ENCODE results near the gene RHO. TPM values are rescaled to one million over a fixed set of nuclear protein-coding genes. Genes with fewer than 3 reads are reported as not detected.
"Not testable (repeated sequence)": the region's sequence is repeated elsewhere in the genome, so short reads cannot be mapped to it uniquely, and the experiment has no call there.

Gene RHO
- total RNA-seq, 2 donors from 2014 or later: not detected

GRCh38 chr3:129515108-129515820 is 13.2 kb upstream of the RHO start:
- intact Hi-C loops (cut with DNase I); ATAC-seq; DNase-seq: not testable (repeated sequence)

GRCh38 chr3:129515821-129516432 is 12.5 kb upstream of the RHO start:
- intact Hi-C loops (cut with DNase I); ATAC-seq; DNase-seq: not testable (repeated sequence)

- intact Hi-C loops (cut with DNase I): no loop called here
- no peak for ATAC-seq
- DNase-seq: no peak
Measured at GRCh38 chr3:129517516-129517915, 10.9 kb upstream of the RHO start.

- intact Hi-C loops (cut with DNase I): no loop called here
- ATAC-seq (no peak), DNase-seq (no peak)
Measured at GRCh38 chr3:129518038-129518561, 10.3 kb upstream of the RHO start.

GRCh38 chr3:129518581-129518980 is 9.9 kb upstream of the RHO start:
- ATAC-seq: no peak
- intact Hi-C loops (cut with DNase I): no loop called here
- DNase-seq: no peak

GRCh38 chr3:129519449-129519848 is 9.0 kb upstream of the RHO start:
- DNase-seq (no peak), ATAC-seq (no peak)
- intact Hi-C loops (cut with DNase I): no loop called here

GRCh38 chr3:129519896-129520715 is 8.3 kb upstream of the RHO start:
- intact Hi-C loops (cut with DNase I): no loop called here
- no peak for DNase-seq
- ATAC-seq: no peak

GRCh38 chr3:129520960-129521359 is 7.5 kb upstream of the RHO start:
- no peak for ATAC-seq
- intact Hi-C loops (cut with DNase I): no loop called here

GRCh38 chr3:129521611-129522010 is 6.8 kb upstream of the RHO start:
- DNase-seq (no peak), ATAC-seq (no peak)
- intact Hi-C loops (cut with DNase I): no loop called here

More at GRCh38 chr3:129520960-129521359, 7.5 kb upstream of the RHO start:
- DNase-seq: no peak

GRCh38 chr3:129522953-129523352 is 5.5 kb upstream of the RHO start:
- ATAC-seq: no peak
- DNase-seq: no peak
- intact Hi-C loops (cut with DNase I): no loop called here

GRCh38 chr3:129524081-129524480 is 4.4 kb upstream of the RHO start:
- DNase-seq: no peak
- intact Hi-C loops (cut with DNase I): no loop called here
- no peak for ATAC-seq

- DNase-seq (no peak), ATAC-seq (no peak)
- intact Hi-C loops (cut with DNase I): no loop called here
Measured at GRCh38 chr3:129525341-129525968, 3.0 kb upstream of the RHO start.

GRCh38 chr3:129526121-129526900 is 2.1 kb upstream of the RHO start:
- ATAC-seq: peak in 1 of 2 donors; percentile 54
- intact Hi-C loops (cut with DNase I): no loop called here
- no peak for DNase-seq

- intact Hi-C loops (cut with DNase I): no loop called here
- no peak for ATAC-seq
- DNase-seq: no peak
Measured at GRCh38 chr3:129527262-129527661, 1.2 kb upstream of the RHO start.

- no peak for ATAC-seq
Measured at GRCh38 chr3:129529436-129530210, 1.2 kb downstream of the RHO start.

GRCh38 chr3:129530251-129530791 is 1.9 kb downstream of the RHO start:
- no peak for ATAC-seq
- no peak for DNase-seq
- intact Hi-C loops (cut with DNase I): no loop called here

More at GRCh38 chr3:129529436-129530210, 1.2 kb downstream of the RHO start:
- no peak for DNase-seq
- intact Hi-C loops (cut with DNase I): no loop called here

- ATAC-seq: no peak
- intact Hi-C loops (cut with DNase I): no loop called here
- no peak for DNase-seq
Measured at GRCh38 chr3:129530821-129531220, 2.4 kb downstream of the RHO start.

GRCh38 chr3:129531699-129532098 is 3.3 kb downstream of the RHO start:
- ATAC-seq (no peak), DNase-seq (no peak)
- intact Hi-C loops (cut with DNase I): no loop called here

Measured in left cardiac atrium (tissue), 4 donors.